Spleen (tissue), 11 donors: ENCODE results near the gene RHOBTB1. TPM values are rescaled to one million over a fixed set of nuclear protein-coding genes. Genes with fewer than 3 reads are reported as not detected.

Experiments used
- DNase-seq: peaks from one replicate; pipeline ENCODE4 v3.0.0-alpha.2; 2020
- H3K27ac ChIP-seq, 8 donors: fragments of 200-600 bp; sonication (generic) in 7 of 8; 1 replicate in 4 of 8; 2 replicates in 4 of 8; pipeline versions ENCODE4 v1.5.0 to v1.8.0; 2016 to 2021; ENCODE audit warnings: inconsistent platforms in 4 of 8, mild to moderate bottlenecking in 4 of 8, moderate library complexity in 1 of 8
- H3K27me3 ChIP-seq, 7 donors: fragments of 200-600 bp; sonication (generic) in 6 of 7; replicated peaks in 1 of 7; 1 replicate in 4 of 7; 2 replicates in 3 of 7; pipeline versions ENCODE4 v1.5.0 to v1.8.0; 2016 to 2021; ENCODE audit warnings: inconsistent platforms in 3 of 7, mild to moderate bottlenecking in 1 of 7
- H3K36me3 ChIP-seq, 6 donors: fragments of 200-600 bp; sonication (generic) in 5 of 6; 1 replicate in 4 of 6; 2 replicates in 2 of 6; pipeline versions ENCODE4 v1.5.0 to v1.8.0; 2016 to 2021; ENCODE audit warnings: inconsistent platforms in 2 of 6
- H3K4me1 ChIP-seq, 6 donors: fragments of 200-600 bp; sonication (generic) in 5 of 6; 1 replicate in 3 of 6; 2 replicates in 3 of 6; pipeline versions ENCODE4 v1.5.0 to v1.8.0; 2016 to 2021; ENCODE audit warnings: inconsistent platforms in 3 of 6
- H3K4me3 ChIP-seq, 8 donors: fragments of 200-600 bp; sonication (generic) in 7 of 8; 1 replicate in 4 of 8; 2 replicates in 4 of 8; pipeline versions ENCODE4 v1.5.0 to v1.8.0; 2016 to 2021; ENCODE audit warnings: inconsistent platforms in 4 of 8, mild to moderate bottlenecking in 4 of 8, moderate library complexity in 2 of 8
- H3K9me3 ChIP-seq, 8 donors: fragments of 200-600 bp; sonication (generic) in 7 of 8; 1 replicate in 4 of 8; 2 replicates in 4 of 8; pipeline versions ENCODE4 v1.5.0 to v1.8.0; 2016 to 2021; ENCODE audit warnings: inconsistent platforms in 4 of 8
- CTCF ChIP-seq, 11 experiments: fragments of 200-600 bp in 7 of 11; fragments of 450-650 bp in 4 of 11; sonication (generic) in 4 of 11; IDR thresholded peaks in 8 of 11; conservative IDR thresholded peaks in 3 of 11; 1 replicate in 7 of 11; 2 replicates in 4 of 11; pipeline versions ENCODE4 v1.4.0 to v1.8.0; 2016 to 2021; ENCODE audit warnings: antibody characterized with exemption in 11 of 11, inconsistent platforms in 4 of 11, mild to moderate bottlenecking in 1 of 11
- POLR2A ChIP-seq, 3 donors: fragments of 450-650 bp; IDR thresholded peaks; one replicate each; pipeline ENCODE4 v1.5.1; 2017; ENCODE audit warnings: antibody characterized with exemption in 3 of 3, mild to moderate bottlenecking in 1 of 3
- POLR2AphosphoS5 ChIP-seq, 3 donors: sonication (generic); formaldehyde crosslinking; IDR thresholded peaks; one replicate each; pipeline ENCODE4 v1.5.1; 2017; ENCODE audit warnings: antibody characterized with exemption in 3 of 3
- WGBS, 5 donors: extraction: QIAGEN DNeasy Blood & Tissue Kit in 3 of 5; methylation state at CpG; one replicate each; pipeline versions ENCODE4 v1.1.5 to v1.1.7; 2013 to 2018; 5-methylcytosine and 5-hydroxymethylcytosine counted together
- intact Hi-C: fragments of 100-400 bp; cut with DNase I; formaldehyde crosslinking; loops from one replicate; pipeline ENCODE4 v1.15.0; 2023; ENCODE audit warnings: low total_unique reads
- polyA plus RNA-seq, 3 donors: library from polyadenylated mRNA; stranded (reverse); fragments of 200-250 nt; gene quantifications; one replicate each; pipeline ENCODE4 v1.2.1, GENCODE V29; 2013
- total RNA-seq, 7 donors: library from RNA; depleted of rRNA in 3 of 7; stranded (reverse); fragments of >200 nt in 3 of 7; fragmentation: NEBNext Ultra II Directional in 4 of 7; extraction: Animal tissue kit (Norgen Biotek cat#: 25700) in 4 of 7; gene quantifications; one replicate each; pipeline versions ENCODE4 v1.1.0 to v1.2.1, GENCODE V29; 2016 to 2021
- donor health status: healthy with polysubstance abuse.
- donor health status: DM: no; HTN: no; CAD: no; lungs with moderate emphysema.
- donor health status: DM: no; HTN: no; CAD: no.
- donor health status: Bipolar disorder and iron deficiency.
- donor health status: healthy.
- donor health status: DM: no; HTN: no; CAD: no.
- donor health status: DM: yes; HTN: yes; CAD: no.

Gene RHOBTB1
- total and polyA plus RNA-seq, 10 donors = 4.9 to 49.2 (median 20.6) TPM

GRCh38 chr10:60989400-60989876 is 45.5 kb upstream of the RHOBTB1 start:
- Histone ChIP-seq H3K9me3 (no peaks in the 10 kb centered on the region), H3K4me3 (no peak overlapping the region), H3K36me3 (no peaks in the 10 kb centered on the region), H3K27me3 (no peaks in the 10 kb centered on the region), H3K4me1 (no peaks in the 10 kb centered on the region), H3K27ac (no peak overlapping the region)
- intact Hi-C loops = no loop called here
- peak; percentile 30 for DNase-seq
- WGBS, 5 donors = 46 to 70% (median 60%) methylated on average over 4 of the region's 4 CpGs
- TF ChIP-seq POLR2A (IDR thresholded peaks at IDR 0.05) (no peak), POLR2AphosphoS5 (IDR thresholded peaks at IDR 0.05) (no peak), CTCF (IDR thresholded peaks at IDR 0.05 in 8 of 11, conservative IDR thresholded peaks at IDR 0.05 in 3 of 11) (no peak)

DNA sequence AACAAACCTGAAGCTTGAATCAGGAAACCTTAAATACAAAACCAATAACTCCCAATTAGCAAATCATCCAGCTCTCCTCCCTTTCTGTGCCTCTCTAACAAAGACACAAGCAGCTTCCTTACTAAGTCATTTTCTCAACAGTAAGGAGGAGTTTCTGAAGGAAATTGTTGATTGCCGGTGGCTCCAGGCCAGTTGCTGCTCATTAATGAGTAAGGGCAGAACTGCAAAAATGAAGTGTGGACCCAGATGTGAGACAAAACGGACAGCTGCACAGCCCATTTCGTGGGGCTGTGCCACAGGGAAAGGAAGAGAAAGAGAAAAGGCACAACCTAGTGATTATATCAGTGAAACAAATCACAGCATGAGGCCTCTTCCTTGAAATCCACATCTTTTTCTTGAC is 42.8 kb upstream of the RHOBTB1 start:
- no peak for DNase-seq

DNA sequence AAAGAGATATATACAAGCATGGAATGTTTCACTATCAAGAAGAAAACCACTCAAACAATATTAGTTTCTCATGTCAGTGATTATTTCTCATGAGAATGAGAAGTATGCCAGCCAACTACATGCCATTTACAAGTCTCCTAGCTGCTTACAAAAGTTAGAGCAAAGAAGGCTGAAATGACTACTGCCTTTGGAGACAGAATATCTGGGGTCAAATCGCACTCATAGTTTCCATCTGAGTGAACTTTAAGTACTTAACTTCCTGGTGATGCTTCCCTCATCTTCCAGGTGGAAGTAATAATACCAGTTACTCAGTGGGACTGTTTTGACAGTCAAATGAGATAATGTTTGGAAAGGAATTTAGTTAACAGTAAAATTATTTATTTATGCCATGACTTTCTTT is 42.0 kb upstream of the RHOBTB1 start:
- Histone ChIP-seq H3K27ac (no peak overlapping the region), H3K4me3 (no peak overlapping the region), H3K4me1 (no peaks in the 10 kb centered on the region), H3K36me3 (no peaks in the 10 kb centered on the region), H3K27me3 (no peaks in the 10 kb centered on the region), H3K9me3 (no peaks in the 10 kb centered on the region)
- intact Hi-C loops = no loop called here
- no peak for DNase-seq
- 69 to 89% (median 80%) methylated on average over 1 of the region's 1 CpG for WGBS, 5 donors
- no peak for TF ChIP-seq CTCF (IDR thresholded peaks at IDR 0.05 in 8 of 11, conservative IDR thresholded peaks at IDR 0.05 in 3 of 11)
- no peak for TF ChIP-seq POLR2A (IDR thresholded peaks at IDR 0.05)
- TF ChIP-seq POLR2AphosphoS5 (IDR thresholded peaks at IDR 0.05) = no peak

More for the DNA sequence above, 42.8 kb upstream of the RHOBTB1 start:
- no peaks in the 10 kb centered on the region for H3K36me3 ChIP-seq
- 34 to 59% (median 42%) methylated on average over 3 of the region's 3 CpGs for WGBS, 5 donors
- intact Hi-C loops = no loop called here
- H3K4me3 ChIP-seq = no peak overlapping the region
- H3K4me1 ChIP-seq = no peaks in the 10 kb centered on the region
- no peak overlapping the region for H3K27ac ChIP-seq
- H3K27me3 ChIP-seq = no peaks in the 10 kb centered on the region
- TF ChIP-seq POLR2AphosphoS5 (IDR thresholded peaks at IDR 0.05) (no peak), CTCF (IDR thresholded peaks at IDR 0.05 in 8 of 11, conservative IDR thresholded peaks at IDR 0.05 in 3 of 11) (no peak), POLR2A (IDR thresholded peaks at IDR 0.05) (no peak)
- H3K9me3 ChIP-seq = no peaks in the 10 kb centered on the region

DNA sequence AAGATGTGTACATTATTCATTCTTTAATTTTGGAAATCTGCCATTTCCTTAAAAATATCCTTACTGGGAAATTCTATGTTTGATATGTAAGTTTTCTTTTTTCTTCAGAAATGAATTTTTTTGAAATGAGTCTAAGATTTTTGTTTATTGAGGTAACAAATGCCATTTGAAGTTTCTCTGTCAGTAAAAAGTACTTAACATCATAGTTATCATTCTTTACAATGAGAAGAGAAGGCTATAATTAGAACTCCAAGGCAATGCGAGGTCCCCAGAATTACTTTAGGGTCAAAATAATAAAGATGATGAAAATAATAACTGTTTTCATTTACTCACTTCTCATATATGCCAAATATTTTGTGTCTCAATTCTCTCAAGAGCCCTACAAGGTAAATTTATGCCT is 37.0 kb upstream of the RHOBTB1 start:
- Histone ChIP-seq H3K27me3 (no peaks in the 10 kb centered on the region), H3K9me3 (no peaks in the 10 kb centered on the region), H3K36me3 (no peaks in the 10 kb centered on the region), H3K4me1 (peaks cover 0 to 6% (median 0%) of the 10 kb centered on the region in 6 donors), H3K27ac (no peak overlapping the region), H3K4me3 (no peak overlapping the region)
- no peak for DNase-seq
- 80 to 90% (median 84%) methylated on average over 1 of the region's 1 CpG for WGBS, 5 donors
- intact Hi-C loops = no loop called here
- no peak for TF ChIP-seq POLR2A (IDR thresholded peaks at IDR 0.05)
- TF ChIP-seq POLR2AphosphoS5 (IDR thresholded peaks at IDR 0.05) = no peak
- no peak for TF ChIP-seq CTCF (IDR thresholded peaks at IDR 0.05 in 8 of 11, conservative IDR thresholded peaks at IDR 0.05 in 3 of 11)
